HUDEP-2 (cell line): ENCODE results near the gene RUNDC1.
A peak's percentile ranks its signal among the peaks of the same experiment; 100 is the strongest.

ENCODE experiments used
- DNase-seq, 76 experiments: peaks; one replicate each; lab custom pipeline; 2025; ENCODE audit not compliant: unreplicated experiment in 76 of 76; lab: John Stamatoyannopoulos, UW

Gene RUNDC1

DNA sequence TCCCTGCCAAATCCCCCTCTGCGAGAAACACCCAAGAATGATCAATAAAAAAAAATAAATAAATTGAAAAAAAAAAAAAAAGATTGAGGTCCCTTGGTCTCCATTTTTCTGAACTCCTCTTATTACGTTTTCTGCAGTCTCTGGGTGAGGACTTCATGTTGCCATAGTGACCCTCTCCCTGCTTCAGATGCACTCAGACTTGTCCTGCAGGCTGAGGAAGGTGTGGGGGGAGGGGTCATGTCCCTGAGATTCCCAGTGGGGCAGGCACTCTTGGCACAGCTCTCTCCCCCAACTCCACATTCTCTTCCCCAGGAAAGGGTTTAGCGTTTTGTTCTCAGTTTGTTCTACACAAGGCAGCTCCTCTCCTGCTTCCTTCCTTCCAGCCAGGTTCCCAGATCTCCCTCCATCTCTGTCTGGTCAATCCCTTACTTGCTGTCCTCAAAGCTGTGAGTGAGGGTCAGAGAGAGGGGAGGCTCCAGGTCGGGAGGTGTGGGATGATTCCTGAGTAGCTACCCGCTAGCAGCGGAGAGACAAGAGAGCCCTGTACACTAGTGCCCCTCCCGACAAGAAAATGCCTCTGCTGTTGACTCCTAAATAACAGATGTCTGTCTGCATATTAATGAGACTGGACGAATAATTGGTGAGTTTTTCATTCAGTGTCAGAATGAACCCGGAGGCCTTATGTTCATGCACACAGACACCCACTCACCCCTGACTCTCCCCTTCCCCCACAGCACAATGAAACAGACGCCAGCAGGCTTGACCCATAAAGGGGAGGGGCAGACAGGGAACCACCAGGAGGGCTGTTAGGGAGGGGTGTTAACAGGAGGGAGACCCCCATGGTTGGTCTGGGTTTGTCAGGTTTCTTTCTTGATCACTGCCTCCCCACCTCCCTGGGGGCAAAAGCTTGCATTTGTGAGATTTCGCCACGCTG, 53.9 kb downstream of the RUNDC1 start:
- no peak for DNase-seq

DNA sequence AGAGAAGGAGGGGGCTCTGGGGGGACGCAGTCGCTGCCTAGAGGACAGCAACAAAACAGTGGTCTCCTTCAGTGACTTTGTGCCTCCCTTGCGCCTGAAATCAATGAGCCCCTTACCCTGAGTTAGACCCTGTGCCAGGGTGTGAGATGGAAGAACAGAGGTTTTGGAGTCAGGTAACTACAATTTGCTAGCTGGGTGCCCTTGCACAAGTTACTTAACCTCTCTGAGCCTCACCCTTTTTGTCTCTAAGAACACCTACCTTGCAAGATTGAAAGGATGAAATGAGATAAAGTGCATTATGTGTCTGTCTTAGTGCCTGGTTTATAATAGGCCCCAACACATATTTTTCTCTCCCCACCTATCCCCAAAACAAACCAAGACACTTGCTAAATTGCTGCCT, 54.5 kb downstream of the RUNDC1 start:
- no peak for DNase-seq

DNA sequence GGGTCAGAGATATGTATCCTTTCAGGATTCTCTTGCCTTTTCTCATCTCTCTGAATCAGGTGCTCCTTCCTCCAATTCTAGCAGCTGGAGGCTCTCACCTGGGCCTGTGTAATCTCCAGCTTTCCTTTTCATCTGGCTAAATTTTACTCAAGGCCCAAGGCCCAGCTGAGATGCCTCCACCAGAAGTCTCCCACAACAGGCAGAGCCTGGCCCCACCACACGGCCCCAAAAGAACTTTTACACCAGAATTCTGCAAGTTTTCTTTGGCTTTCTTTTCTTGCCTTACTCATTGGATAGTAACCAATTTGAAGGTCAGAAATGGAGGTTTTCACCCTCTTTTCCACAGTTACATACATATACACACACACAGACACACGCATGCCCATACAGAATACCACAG, 59.3 kb downstream of the RUNDC1 start:
- no peak for DNase-seq

DNA sequence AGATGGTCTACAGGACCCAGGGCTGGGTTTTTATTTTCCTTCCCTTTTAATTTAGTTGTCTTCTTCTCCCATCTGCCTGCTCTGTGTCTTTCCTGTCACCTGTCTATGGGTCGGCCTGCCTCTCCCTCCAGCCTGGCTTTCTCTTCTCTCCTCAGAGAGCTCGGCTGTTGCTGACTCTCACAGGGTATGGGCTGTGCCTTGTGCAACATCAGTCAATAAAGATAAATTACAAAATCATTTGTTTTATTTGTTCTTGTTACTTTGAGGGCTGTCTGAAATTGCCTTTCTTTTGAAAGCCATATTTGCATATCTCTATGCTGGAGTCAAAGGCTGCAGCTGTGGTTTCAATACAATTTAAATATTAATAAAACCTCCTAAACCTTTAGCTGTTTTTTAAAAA, 60.3 kb downstream of the RUNDC1 start:
- no peak for DNase-seq

DNA sequence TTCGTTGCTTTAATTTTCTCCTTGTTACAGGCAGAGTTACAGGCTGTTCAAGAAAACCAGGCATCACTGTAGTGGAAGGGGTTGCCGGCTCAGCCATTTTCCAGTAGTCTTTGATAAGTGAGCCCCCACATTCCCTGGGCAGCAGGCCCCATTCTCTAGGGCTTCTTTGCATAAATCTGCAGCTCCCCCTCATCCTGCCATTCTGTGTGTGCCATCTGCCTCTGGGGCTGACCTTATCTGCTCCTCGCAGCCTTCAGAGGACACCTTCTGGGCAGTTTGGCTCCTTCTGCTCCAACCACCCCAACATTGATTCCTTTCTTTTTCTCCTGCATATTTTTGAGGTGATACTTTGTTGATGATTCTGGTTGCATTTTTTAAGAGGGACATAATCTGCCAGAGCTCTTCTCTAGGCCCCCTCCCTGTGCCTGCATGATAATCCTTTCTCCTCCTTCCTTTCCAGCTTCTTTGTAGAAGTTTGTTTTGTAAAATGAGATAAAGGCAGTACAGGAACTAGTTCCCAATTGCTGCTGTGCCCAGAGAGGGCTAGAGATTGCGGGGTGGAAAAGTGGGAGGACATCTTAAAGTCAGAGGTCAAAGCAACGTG, 61.8 kb downstream of the RUNDC1 start:
- peak in 32 of 76 experiments; percentile 3 to 50 (median 20) for DNase-seq
